ENCODE results near the gene MRPS27.

Gene MRPS27

GRCh38 chr5:72290356-72291133 lies 29.5 kb downstream of the MRPS27 start:
- DNase-seq = no peak

DNA sequence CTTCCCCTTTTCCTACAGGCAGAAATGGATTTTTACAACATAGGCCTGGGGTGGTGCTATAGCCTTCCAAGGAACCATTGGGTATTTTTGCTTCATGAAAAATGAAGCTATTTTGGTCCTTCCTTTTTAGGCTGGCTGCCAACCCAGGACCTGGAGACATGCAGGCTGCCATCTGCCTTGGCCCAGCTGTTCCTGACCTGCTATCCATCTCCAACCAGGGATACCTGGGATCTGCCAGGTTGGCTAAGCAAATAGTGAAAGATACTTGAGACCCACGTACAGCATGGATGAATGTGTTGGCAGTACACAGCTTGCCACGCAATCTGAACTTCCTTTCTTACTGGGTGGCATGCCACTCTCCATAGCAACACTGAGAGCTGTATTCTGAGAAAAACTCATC lies 31.1 kb downstream of the MRPS27 start:
- DNase-seq = peak; percentile 41

DNA sequence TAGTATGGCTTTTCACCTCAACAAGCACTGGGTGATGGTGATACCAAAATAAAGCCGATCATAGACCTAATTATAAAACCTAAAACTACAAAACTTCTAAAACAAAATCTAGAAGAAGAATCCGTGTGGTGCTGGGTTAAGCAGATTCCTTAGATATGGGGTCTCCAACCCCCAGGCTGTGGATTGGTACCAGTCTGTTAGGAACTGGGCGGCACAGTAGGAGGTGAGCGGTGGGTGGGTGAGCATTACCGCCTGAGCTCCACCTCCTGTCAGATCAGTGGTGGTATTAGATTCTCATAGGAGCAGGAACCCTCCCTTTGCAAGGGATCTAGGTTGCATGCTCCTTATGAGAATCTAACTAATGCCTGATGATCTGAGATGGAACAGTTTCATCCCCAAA lies 33.2 kb downstream of the MRPS27 start:
- DNase-seq = no peak

GRCh38 chr5:72285424-72285821 lies 34.6 kb downstream of the MRPS27 start:
- DNase-seq = no peak

GRCh38 chr5:72284559-72285423 lies 35.2 kb downstream of the MRPS27 start:
- no peak for DNase-seq

- DNase-seq = no peak
Measured at GRCh38 chr5:72283358-72283757, 36.7 kb downstream of the MRPS27 start.

DNA sequence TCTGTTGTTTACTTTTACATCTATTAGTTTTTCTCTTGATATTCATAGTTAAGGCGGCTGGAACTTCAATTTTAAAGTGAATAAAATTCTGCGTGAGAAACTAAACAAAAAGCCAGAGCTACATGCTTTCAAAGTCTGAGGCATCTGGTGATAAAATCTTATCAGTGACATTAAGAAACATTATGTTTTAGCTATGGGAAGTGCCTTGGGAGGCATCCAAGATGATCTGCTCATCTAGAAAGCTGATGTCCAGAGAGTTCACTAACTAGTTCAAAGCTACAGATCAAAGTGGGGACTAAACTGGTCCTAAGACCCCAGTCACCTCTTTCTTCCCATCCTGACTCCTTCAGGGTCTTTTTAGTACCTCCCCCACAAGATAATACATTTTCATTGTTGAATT lies 37.2 kb downstream of the MRPS27 start:
- no peak for DNase-seq

- no peak for DNase-seq
Measured at GRCh38 chr5:72281764-72282499, 38.1 kb downstream of the MRPS27 start.

DNA sequence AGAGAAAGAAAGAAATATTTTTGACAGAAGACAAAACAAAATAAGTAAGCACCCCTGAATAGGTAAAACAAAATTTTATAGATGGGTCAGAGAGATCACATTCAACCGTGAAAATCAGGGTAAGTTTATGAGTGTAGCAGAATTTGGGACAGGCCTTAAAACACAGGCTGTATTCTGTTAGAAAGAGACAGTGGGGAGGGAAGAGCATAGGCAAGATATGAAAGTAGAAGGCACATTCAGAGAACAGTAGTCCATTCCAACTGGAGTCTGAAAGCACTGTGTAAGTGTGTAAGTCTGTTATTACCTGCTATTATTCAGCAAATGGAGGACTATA lies 38.6 kb downstream of the MRPS27 start:
- no peak for DNase-seq

DNA sequence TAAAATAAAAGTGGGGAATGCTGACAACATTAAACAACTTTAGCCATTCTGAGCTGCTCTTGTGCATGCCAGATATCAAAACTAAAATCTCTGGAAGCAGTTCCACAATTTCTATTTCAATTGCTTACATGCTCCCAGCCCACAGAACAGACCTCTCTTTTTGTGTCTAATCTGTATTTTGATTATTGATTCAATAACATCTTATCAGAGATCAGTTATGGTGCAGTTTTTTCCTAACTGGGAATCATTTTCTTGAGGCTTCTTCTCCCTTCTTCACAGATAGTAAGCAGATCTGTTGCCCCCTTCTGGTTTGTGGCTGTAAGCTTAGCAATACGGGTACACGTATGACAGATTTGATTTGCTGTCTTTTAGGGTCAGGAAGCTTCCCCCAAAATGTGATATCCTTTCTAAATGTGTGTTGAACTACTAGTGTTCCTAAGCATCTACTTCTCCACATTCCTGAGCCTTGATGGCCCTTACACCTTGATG lies 39.4 kb downstream of the MRPS27 start:
- DNase-seq = no peak

DNA sequence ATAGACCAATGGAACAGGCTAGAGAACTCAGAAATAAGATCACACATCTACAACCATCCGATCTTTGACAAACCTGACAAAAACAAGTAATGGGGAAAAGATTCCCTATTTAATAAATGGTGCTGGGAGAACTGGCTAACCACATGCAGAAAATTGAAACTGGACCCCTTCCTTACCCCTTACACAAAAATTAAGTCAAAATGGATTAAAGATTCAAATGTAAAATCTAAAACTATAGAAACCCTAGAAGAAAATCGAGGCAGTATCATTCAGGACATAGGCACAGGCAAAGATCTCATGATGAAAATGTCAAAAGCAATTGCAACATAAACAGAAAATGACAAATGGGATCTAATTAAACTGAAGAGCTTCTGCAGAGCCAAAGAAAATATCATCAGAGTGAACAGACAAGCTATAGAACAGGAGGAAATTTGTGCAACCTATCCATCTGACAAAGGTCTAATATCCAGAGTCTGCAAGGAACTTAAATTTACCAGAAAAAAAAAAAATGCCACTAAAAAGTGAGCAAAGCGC lies 43.8 kb downstream of the MRPS27 start:
- DNase-seq = no peak

- DNase-seq = no peak
Measured at GRCh38 chr5:72273547-72273946, 46.5 kb downstream of the MRPS27 start.

- no peak for DNase-seq
Measured at GRCh38 chr5:72272398-72272797, 47.6 kb downstream of the MRPS27 start.

GRCh38 chr5:72271702-72272101 lies 48.3 kb downstream of the MRPS27 start:
- no peak for DNase-seq

DNA sequence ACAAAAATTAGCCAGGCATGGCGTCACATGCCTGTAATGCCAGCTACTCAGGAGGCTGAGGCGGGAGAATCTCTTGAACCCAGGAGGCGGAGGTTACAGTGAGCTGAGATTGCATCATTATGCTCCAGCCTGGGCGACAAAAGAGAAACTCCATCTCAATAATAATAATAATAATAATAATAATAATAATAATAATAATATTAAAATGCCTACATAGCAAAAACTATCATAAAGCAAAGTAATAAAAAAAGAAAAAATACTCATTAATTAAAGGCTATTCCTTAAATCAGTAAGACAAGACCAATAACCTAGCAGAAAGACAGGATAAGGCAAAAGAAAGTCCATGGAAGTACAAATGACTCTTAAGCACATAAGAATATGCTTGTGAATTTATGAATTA lies 50.0 kb downstream of the MRPS27 start:
- DNase-seq = no peak

- DNase-seq = no peak
Measured at GRCh38 chr5:72269411-72269780, 50.6 kb downstream of the MRPS27 start.

GRCh38 chr5:72268753-72269410 lies 51.2 kb downstream of the MRPS27 start:
- DNase-seq = no peak

DNA sequence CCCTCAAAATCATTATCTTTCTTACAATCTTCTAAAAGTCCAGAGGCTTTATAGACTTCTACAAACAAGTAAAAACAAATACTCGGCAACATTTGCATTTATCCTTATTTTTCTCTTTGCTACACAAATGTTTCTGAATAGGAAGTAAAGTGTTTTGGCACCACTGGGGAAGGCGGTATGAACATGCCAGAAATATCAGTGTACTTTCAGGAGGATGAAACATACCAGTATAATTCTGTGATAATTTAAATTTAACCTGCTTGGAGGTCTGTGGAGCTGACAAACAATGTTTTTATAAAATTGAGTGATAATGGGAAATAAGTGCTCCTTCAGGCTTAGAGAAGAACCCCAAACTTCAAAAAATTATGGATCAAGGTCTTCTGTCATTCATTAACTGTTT lies 51.8 kb downstream of the MRPS27 start:
- no peak for DNase-seq

DNA sequence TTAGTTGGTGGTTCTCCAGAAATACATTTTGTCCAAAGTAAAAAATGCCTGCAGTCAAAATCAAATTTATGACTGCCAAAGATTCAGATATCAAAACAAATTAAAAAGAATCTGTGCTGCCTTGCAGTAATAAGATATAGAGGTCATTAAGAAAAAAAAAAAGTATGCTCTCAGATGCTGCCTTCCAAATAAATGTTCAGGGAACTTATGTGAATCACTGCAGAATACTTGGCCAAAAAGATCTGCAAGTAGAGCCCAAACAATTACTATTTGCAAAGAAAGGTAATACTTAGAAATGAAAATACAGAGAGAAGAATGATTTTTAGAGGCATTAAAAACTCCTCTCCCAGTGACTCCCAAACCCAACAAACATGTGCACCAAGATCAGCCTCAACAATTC lies 52.4 kb downstream of the MRPS27 start:
- no peak for DNase-seq

DNA sequence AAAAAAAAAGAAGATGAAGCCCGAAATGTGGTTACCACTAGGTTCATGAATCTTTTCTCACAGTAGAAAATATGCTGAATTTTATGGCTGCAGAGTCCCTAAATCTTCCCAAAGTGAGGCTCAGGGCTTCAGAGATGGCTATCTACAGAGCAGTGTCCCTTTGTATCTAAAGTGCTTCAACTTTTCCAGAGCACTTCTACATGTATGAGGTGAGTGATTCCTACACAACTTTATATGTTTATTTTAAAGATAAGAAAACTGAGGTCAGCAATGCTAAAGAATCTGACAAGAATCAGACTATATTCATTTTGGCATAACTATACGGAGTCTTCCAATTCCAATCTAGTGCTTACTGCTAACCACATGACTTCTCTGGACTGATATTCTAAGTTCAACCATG lies 53.2 kb downstream of the MRPS27 start:
- DNase-seq = no peak

DNA sequence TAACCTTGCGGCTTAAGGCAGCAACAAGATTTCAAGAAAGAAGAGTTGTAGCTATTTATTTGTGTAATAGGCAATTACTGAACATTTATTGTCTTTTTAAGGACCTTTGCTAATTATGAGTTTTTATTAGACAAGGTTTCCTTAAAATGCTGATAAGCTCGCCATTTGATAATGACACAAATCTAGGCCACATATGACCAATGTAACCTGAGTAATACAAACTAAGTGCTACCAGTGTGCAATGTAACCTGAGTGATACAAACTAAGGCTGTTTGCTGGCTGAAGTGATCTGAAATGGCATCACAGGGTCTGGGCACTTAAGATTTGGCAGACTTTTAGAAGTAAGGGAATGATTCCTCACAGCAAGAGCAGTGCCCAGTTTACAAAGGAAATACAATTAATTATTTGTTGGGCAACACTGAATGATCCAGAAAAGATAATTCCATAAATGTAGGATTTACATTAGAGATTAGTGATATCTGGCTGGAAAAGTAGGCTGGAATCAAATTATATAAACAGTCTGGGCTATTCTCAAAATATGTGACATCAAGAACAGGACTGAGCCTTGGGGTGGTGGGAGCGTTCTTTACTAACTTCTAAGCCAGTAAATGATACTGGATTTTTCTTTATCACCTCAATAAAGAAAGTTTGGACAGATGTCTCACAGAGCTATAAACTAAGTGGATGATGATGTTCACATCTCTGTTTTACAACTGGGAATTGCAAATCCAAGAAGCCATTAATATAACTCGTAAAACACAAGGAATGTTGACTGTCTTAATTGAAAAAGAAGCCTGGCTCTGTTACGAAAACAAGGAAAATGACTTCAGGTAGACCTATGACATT lies 54.8 kb downstream of the MRPS27 start:
- DNase-seq = no peak

- no peak for DNase-seq
Measured at GRCh38 chr5:72256536-72256935, 63.5 kb downstream of the MRPS27 start.

Data from left hindlimb (tissue), 1 donor.